ENCODE results near the gene SLC16A4.

Gene SLC16A4

DNA sequence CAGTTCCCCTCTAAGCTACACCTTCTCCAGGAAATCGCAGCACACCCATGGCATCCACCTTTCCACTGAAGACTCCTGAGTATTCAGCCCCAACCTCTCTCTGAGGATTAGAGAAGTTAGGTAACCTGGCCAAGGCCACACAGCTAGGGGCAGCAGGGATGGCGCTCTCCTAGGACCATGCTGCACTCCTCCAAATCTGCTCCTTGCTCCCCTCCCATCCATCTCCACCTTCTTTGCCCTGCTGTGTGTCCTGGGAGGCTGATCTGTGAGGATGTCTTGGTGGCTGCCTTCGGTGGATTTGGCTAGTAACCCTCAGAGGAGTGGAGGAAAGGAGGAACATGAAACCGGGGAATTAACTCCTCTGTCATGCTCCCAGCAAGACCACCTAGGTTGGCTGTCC is 40.1 kb upstream of the SLC16A4 start:
- no peak overlapping the region for H3K4me3 ChIP-seq (ENCODE audit: low read length)
- no peak for DNase-seq (ENCODE audit: low read depth)
- TF ChIP-seq, protein P1, sequence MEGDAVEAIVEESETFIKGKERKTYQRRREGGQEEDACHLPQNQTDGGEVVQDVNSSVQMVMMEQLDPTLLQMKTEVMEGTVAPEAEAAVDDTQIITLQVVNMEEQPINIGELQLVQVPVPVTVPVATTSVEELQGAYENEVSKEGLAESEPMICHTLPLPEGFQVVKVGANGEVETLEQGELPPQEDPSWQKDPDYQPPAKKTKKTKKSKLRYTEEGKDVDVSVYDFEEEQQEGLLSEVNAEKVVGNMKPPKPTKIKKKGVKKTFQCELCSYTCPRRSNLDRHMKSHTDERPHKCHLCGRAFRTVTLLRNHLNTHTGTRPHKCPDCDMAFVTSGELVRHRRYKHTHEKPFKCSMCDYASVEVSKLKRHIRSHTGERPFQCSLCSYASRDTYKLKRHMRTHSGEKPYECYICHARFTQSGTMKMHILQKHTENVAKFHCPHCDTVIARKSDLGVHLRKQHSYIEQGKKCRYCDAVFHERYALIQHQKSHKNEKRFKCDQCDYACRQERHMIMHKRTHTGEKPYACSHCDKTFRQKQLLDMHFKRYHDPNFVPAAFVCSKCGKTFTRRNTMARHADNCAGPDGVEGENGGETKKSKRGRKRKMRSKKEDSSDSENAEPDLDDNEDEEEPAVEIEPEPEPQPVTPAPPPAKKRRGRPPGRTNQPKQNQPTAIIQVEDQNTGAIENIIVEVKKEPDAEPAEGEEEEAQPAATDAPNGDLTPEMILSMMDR (conservative IDR thresholded peaks at IDR 0.05; ENCODE audit: low read length): no peak

DNA sequence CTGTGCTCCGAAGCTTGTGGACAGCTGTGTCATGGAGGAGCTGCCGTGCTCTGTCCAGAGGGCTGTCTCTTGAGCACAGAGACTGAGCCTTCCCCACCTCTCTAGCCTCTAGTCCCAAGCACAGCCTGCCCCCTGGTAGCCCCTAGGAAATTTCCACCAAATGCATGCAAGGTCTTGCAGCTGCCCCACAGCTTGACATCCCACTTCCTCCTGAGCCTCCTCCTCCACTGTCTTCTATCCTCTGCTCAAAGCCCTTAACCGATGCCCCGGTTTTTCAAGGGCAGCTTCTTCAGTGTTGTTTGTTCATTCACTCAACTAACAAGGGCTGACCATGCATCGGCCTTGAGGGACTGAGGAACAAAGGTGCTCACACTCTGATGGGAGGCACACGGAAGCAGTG is 39.5 kb upstream of the SLC16A4 start:
- no peak for DNase-seq (ENCODE audit: low read depth)
- TF ChIP-seq, protein P1 (conservative IDR thresholded peaks at IDR 0.05; ENCODE audit: low read length): no peak
- no peak overlapping the region for H3K4me3 ChIP-seq (ENCODE audit: low read length)

DNA sequence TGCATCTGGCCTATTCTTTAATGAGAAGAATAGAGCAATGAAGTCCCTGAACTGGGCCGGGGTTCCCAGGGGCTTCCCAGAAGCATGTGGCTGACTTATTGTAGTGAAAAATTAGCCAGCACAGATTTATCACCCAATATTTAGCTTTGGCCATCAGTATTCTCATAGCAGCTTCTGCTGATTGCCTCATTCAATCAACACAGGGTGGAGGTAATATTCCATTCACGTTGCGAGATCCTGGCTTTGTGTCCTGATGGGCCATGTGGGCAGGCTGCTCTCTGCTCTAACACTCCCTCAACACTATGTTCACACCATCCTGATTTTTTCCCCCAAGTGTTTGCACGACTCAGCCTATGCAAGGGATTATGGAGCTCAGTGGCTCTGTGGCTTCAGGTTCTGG is 38.1 kb upstream of the SLC16A4 start:
- TF ChIP-seq, protein P1 (conservative IDR thresholded peaks at IDR 0.05; ENCODE audit: low read length): no peak
- DNase-seq (ENCODE audit: low read depth): no peak
- H3K4me3 ChIP-seq (ENCODE audit: low read length): no peak overlapping the region

DNA sequence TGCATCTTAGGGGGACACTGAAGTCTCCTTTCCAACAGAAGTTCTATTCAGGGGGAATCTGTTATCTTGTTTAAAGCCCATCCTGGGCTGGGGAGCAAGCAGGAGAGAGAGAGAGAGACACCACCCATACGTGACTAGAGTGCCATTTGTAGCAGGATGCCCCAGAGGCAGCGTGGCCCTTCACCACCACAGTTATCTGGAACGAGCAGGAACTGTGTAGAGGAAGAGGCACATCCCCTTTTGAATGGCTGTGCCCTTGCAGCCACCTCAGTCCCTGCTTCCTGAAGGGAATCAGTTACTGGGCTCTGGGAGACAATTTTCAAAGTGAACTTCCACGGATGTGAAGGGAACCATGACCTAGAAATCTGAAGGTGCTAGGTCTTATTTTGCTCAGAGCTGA is 36.0 kb upstream of the SLC16A4 start:
- no peak overlapping the region for H3K4me3 ChIP-seq (ENCODE audit: low read length)
- TF ChIP-seq, protein P1 (conservative IDR thresholded peaks at IDR 0.05; ENCODE audit: low read length): no peak
- DNase-seq (ENCODE audit: low read depth): no peak

DNA sequence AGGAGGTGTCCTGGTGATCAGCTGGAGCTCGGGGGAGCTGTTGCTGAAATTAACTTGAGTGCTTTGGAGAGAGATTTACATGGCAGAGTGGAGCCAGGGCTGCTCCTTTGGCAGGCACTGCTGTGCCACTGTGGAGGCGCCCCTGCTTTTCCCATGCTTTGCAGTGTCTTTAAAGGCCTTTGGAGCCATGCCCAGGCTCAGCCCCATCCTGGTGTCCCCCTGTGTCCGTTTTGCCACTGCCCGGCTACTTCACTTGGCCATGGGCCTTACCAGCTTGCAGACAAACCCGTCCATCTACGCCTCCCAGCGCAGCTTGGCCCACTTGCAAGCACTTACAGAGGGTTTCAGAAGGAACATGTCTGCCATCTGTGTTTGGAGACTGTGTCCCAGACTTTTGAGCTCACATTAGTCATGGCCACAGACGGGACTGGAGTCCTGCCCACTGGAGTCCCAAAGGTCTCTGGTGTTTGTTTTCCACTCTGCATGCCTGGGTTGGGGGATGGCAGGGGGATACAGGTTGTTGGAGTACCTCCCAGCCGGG is 34.9 kb upstream of the SLC16A4 start:
- no peak overlapping the region for H3K4me3 ChIP-seq (ENCODE audit: low read length)
- TF ChIP-seq, protein P1 (conservative IDR thresholded peaks at IDR 0.05; ENCODE audit: low read length): no peak
- peak; percentile 17 for DNase-seq (ENCODE audit: low read depth)

DNA sequence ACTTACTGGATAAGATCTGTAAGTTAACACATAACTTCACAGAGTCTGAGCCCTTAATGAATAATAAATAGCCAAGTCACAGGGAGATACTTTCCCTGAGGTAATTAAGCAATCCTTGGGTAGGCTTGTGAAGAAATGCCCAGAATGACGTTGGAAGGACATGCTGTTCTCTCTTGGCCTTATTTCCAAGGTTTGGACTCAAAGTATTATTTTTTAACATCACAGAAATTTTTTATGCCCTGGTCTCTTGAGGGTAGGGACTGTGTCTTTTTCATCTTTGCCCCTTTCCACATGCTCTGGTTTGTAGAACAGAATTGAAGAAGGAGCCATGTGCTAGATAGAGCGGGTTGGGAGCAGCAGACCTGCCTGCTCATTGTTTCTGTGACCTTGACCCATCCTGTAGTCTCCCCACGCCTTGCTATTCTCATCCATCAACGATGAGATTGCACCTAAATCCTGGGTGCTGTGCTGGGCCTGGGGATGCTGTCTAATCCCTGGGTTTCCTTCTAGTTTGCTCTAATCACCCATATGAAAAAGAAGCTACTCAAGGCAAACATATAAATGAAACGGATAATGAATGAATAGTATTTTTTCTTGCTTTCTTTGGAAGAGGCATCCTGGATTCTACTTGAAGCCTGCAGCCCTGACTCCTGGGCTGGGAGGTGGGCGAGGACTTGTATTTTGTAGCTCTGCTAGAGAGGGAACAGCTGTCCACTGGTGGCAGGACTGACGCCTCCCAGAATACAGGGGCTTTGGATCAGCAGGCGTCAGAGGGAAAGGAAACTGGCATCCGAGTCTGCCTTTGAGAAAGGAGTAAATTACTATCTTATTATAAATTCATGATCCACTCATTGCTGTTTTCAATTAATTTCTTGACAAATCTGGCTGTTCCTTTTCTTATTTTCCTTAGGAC is 34.1 kb upstream of the SLC16A4 start:
- no peak overlapping the region for H3K4me3 ChIP-seq (ENCODE audit: low read length)
- TF ChIP-seq, protein P1 (conservative IDR thresholded peaks at IDR 0.05; ENCODE audit: low read length): no peak
- no peak for DNase-seq (ENCODE audit: low read depth)
